Keratinocyte (primary cell): ENCODE results near the gene NPIPA5. TPM values are rescaled to one million over a fixed set of nuclear protein-coding genes. Genes with fewer than 3 reads are reported as not detected.
"Not testable (repeated sequence)": the region's sequence is repeated elsewhere in the genome, so short reads cannot be mapped to it uniquely, and the experiment has no call there.

ENCODE experiments used
- DNase-seq: peaks from one replicate; pipeline ENCODE4 v3.0.0-alpha.2; 2011; ENCODE audit warnings: low read depth, missing footprints, low spot score
- FAIRE-seq: peaks from 2 replicates; lab custom pipeline; 2011; peaks lifted over from hg19 to GRCh38; lab: Jason Lieb, UNC
- H2AFZ ChIP-seq: 2 replicates; pipeline ENCODE4 v1.6.0; 2012; ENCODE audit warnings: low read length, control low read depth, inconsistent platforms; ENCODE audit not compliant: control insufficient read depth
- H3K27ac ChIP-seq: 2 replicates; pipeline ENCODE4 v1.5.1; 2011; ENCODE audit warnings: low read length; ENCODE audit not compliant: control insufficient read depth, insufficient read depth
- H3K27me3 ChIP-seq: 3 replicates; pipeline ENCODE4 v1.6.0; 2011; ENCODE audit warnings: low read length; ENCODE audit not compliant: control insufficient read depth, insufficient read depth; ENCODE audit errors: extremely low read depth
- H3K36me3 ChIP-seq, 2 experiments: 2 replicates in 1 of 2; 3 replicates in 1 of 2; pipeline ENCODE4 v1.5.1; 2011; ENCODE audit warnings: low read length in 2 of 2, mild to moderate bottlenecking in 1 of 2; ENCODE audit not compliant: control insufficient read depth in 2 of 2, insufficient read depth in 2 of 2; ENCODE audit errors: extremely low read depth in 1 of 2
- H3K4me1 ChIP-seq: 3 replicates; pipeline ENCODE4 v1.5.1; 2011; ENCODE audit warnings: low read length; ENCODE audit not compliant: control insufficient read depth, insufficient read depth; ENCODE audit errors: extremely low read depth
- H3K4me2 ChIP-seq: 3 replicates; pipeline ENCODE4 v1.6.0; 2011; ENCODE audit warnings: low read depth, low read length; ENCODE audit not compliant: control insufficient read depth, insufficient read depth; ENCODE audit errors: extremely low read depth
- H3K4me3 ChIP-seq, 3 experiments: fragments of 200-600 bp in 1 of 3; sonication (generic) in 1 of 3; 2 replicates in 2 of 3; 3 replicates in 1 of 3; pipeline ENCODE4 v1.5.1; 2011 to 2016; ENCODE audit warnings: low read length in 3 of 3, mild to moderate bottlenecking in 3 of 3, control low read depth in 2 of 3, inconsistent platforms in 1 of 3, low read depth in 1 of 3, mixed read lengths in 1 of 3, mixed run types in 1 of 3, moderate library complexity in 1 of 3; ENCODE audit not compliant: control insufficient read depth in 2 of 3, insufficient read depth in 2 of 3; ENCODE audit errors: extremely low read depth in 1 of 3
- H3K79me2 ChIP-seq: 2 replicates; pipeline ENCODE4 v1.6.0; 2012; ENCODE audit warnings: low read length; ENCODE audit not compliant: control insufficient read depth, insufficient read depth
- H3K9ac ChIP-seq: 3 replicates; pipeline ENCODE4 v1.6.0; 2011; ENCODE audit warnings: low read length; ENCODE audit not compliant: control insufficient read depth, insufficient read depth; ENCODE audit errors: extremely low read depth
- H3K9me1 ChIP-seq: 3 replicates; pipeline ENCODE4 v1.6.0; 2011; ENCODE audit warnings: low read length; ENCODE audit not compliant: control insufficient read depth, insufficient read depth; ENCODE audit errors: extremely low read depth
- H3K9me3 ChIP-seq: 2 replicates; pipeline ENCODE4 v1.5.1; 2012; ENCODE audit warnings: low read depth, low read length; ENCODE audit not compliant: control insufficient read depth
- H4K20me1 ChIP-seq: 3 replicates; pipeline ENCODE4 v1.6.0; 2011; ENCODE audit warnings: low read length; ENCODE audit not compliant: control insufficient read depth, insufficient read depth; ENCODE audit errors: extremely low read depth
- EZH2 ChIP-seq: IDR thresholded peaks from one replicate; pipeline ENCODE4 v1.6.1; 2012; ENCODE audit warnings: inconsistent platforms, mild to moderate bottlenecking, low read length, moderate library complexity
- dilution Hi-C: fragments of 300-500 bp; cut with MboI; formaldehyde crosslinking; loops from one replicate; pipeline ENCODE4 v1.7.0; 2020; ENCODE audit warnings: low sequenced_read_pairs; ENCODE audit not compliant: extremely low pct_ligation_motif_present
- polyA plus RNA-seq, 5 experiments: library from polyadenylated mRNA; depleted of rRNA in 3 of 5; stranded (reverse) in 3 of 5; stranded (forward) in 1 of 5; unstranded in 1 of 5; fragments of >200 nt; gene quantifications; 1 replicate in 1 of 5; 2 replicates in 3 of 5; 3 replicates in 1 of 5; pipeline versions ENCODE4 v1.2.1 to v1.2.3, GENCODE V29; 2011 to 2012; ENCODE audit warnings: missing spikeins in 2 of 5, low read depth in 1 of 5, low replicate concordance in 1 of 5
- TF ChIP-seq, protein P1 (sequence below), 3 experiments: IDR thresholded peaks in 1 of 3; conservative IDR thresholded peaks in 1 of 3; optimal IDR thresholded peaks in 1 of 3; 2 replicates in 2 of 3; 3 replicates in 1 of 3; pipeline versions ENCODE3 to v1.5.1; 2011; ENCODE audit warnings: low read length in 3 of 3, mild to moderate bottlenecking in 3 of 3, moderate library complexity in 2 of 3, control low read depth in 1 of 3, inconsistent platforms in 1 of 3; ENCODE audit not compliant: insufficient read depth in 2 of 3; ENCODE audit errors: extremely low read depth in 1 of 3

The NPIPA5 gene
- polyA plus RNA-seq, 1 donor (not counting 4 experiments of a cell fraction or from before 2014, with no cell fraction given), result 9.4 TPM

DNA sequence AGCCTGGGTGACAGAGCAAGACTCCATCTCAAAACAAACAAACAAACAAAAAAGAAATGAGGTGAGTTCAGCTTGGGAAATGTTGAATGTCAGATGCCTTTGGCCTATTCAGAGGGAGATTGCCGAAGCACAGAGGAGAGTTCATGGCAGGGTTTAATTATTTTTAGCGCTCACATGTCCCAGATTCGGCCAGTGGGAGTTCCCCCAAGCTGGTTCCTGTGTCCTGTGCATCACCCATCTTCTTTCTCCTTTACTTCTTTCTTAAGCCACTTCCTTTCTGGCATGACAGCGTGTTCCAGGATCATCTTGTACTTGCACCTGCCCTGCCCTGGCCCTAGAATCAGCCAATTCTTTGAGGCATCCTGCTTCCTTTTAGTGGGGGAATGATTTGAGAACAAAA is 26.7 kb upstream of the NPIPA5 start:
- no peaks in the 10 kb centered on the region for H3K9me1 ChIP-seq
- H3K4me3 ChIP-seq, result no peak overlapping the region
- no peaks in the 10 kb centered on the region for H3K4me1 ChIP-seq
- no peaks in the 10 kb centered on the region for H4K20me1 ChIP-seq
- no peak overlapping the region for H3K4me2 ChIP-seq
- no peaks in the 10 kb centered on the region for H3K9me3 ChIP-seq
- H2AFZ ChIP-seq, result no peak overlapping the region
- no peaks in the 10 kb centered on the region for H3K27me3 ChIP-seq
- no peaks in the 10 kb centered on the region for H3K79me2 ChIP-seq
- H3K36me3 ChIP-seq, result no peaks in the 10 kb centered on the region
- no peak overlapping the region for H3K27ac ChIP-seq
- no peak overlapping the region for H3K9ac ChIP-seq
- DNase-seq (no peak), FAIRE-seq (no peak)
- dilution Hi-C loops, result no loop called here
- no peak for TF ChIP-seq EZH2
- TF ChIP-seq, protein P1, sequence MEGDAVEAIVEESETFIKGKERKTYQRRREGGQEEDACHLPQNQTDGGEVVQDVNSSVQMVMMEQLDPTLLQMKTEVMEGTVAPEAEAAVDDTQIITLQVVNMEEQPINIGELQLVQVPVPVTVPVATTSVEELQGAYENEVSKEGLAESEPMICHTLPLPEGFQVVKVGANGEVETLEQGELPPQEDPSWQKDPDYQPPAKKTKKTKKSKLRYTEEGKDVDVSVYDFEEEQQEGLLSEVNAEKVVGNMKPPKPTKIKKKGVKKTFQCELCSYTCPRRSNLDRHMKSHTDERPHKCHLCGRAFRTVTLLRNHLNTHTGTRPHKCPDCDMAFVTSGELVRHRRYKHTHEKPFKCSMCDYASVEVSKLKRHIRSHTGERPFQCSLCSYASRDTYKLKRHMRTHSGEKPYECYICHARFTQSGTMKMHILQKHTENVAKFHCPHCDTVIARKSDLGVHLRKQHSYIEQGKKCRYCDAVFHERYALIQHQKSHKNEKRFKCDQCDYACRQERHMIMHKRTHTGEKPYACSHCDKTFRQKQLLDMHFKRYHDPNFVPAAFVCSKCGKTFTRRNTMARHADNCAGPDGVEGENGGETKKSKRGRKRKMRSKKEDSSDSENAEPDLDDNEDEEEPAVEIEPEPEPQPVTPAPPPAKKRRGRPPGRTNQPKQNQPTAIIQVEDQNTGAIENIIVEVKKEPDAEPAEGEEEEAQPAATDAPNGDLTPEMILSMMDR (optimal IDR thresholded peaks at IDR 0.05 in 1 of 3, IDR thresholded peaks at IDR 0.05 in 1 of 3, conservative IDR thresholded peaks at IDR 0.05 in 1 of 3; ENCODE audit: extremely low read depth in 1 of 3, insufficient read depth in 2 of 3, low read length in 3 of 3), result no peak

DNA sequence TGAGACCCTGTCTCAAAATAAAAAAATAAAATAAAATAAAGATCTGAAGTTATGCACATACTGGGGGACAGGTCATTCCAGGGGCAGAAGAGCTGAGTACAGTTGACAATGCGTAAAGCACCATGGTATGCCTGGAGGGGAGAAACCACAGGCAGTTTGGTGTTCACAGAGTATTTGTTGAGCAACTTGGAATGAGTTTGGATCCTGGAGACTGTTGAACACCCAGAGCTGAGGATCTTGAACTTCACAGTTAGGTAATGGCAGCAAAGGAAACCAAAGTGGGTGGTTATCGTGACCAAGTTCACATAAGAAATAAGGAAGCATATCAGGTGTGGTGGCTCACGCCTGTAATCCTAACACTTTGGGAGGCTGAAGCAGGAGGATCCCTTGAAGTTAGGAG is 26.0 kb upstream of the NPIPA5 start:
- dilution Hi-C loops, H3K27me3 ChIP-seq, H3K27ac ChIP-seq, H3K9ac ChIP-seq, H3K4me2 ChIP-seq, H3K36me3 ChIP-seq, H2AFZ ChIP-seq, H4K20me1 ChIP-seq, H3K4me1 ChIP-seq, H3K9me3 ChIP-seq, H3K79me2 ChIP-seq, FAIRE-seq, H3K4me3 ChIP-seq, H3K9me1 ChIP-seq, DNase-seq: not testable (repeated sequence)

DNA sequence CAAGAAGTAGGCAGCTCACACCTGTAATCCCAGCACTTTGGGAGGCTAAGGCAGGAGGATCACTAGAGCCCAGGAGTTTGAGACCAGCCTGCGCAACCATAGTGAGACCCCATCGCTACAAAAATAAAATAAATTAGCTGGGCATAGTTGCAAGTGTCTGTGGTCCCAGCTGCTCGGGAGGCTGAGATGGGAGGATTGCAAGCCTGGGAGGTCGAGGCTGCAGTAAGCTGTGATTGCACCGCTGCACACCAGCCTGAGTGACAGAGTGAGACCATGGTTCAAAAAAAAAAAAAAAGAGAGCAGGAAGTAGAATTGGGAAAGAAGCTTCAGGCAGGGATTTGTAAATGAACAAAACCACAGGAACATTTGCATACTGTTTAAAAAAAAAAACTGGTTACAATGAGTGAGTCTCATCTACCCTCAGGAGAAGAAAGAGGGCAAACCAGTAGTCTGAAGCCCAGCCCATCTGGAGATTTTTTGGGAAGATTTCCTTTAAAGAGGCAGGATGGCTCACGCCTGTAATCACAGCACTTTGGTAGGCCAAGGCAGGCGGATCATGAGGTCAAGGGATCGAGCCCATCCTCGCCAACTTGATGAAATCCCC is 25.4 kb upstream of the NPIPA5 start:
- no peak overlapping the region for H3K4me2 ChIP-seq
- no peaks in the 10 kb centered on the region for H3K36me3 ChIP-seq
- H3K27ac ChIP-seq, result no peak overlapping the region
- H3K79me2 ChIP-seq, result no peaks in the 10 kb centered on the region
- H4K20me1 ChIP-seq, result no peaks in the 10 kb centered on the region
- H3K9me3 ChIP-seq, result no peaks in the 10 kb centered on the region
- no peak overlapping the region for H2AFZ ChIP-seq
- TF ChIP-seq, protein P1 (optimal IDR thresholded peaks at IDR 0.05 in 1 of 3, IDR thresholded peaks at IDR 0.05 in 1 of 3, conservative IDR thresholded peaks at IDR 0.05 in 1 of 3; ENCODE audit: extremely low read depth in 1 of 3, insufficient read depth in 2 of 3, low read length in 3 of 3), result no peak
- no peak for TF ChIP-seq EZH2
- H3K4me1 ChIP-seq, result no peaks in the 10 kb centered on the region
- no peak overlapping the region for H3K9ac ChIP-seq
- dilution Hi-C loops, result no loop called here
- no peak overlapping the region for H3K4me3 ChIP-seq
- DNase-seq (no peak), FAIRE-seq (no peak)
- H3K27me3 ChIP-seq, result no peaks in the 10 kb centered on the region
- no peaks in the 10 kb centered on the region for H3K9me1 ChIP-seq
